HEK293 (cell line): Measurements from ENCODE around the gene PLEKHG3.

ENCODE experiments used
- CTCF ChIA-PET: fragments of 350-600 bp; formaldehyde crosslinking; extraction: SDS; loops from one replicate; lab custom pipeline; 2021; ENCODE audit warnings: antibody characterized with exemption; lab: Yijun Ruan, JAX
- POLR2A ChIA-PET: fragments of 300-600 bp; formaldehyde crosslinking; extraction: SDS; loops from one replicate; lab custom pipeline; 2020; ENCODE audit warnings: antibody characterized with exemption, inconsistent platforms; lab: Yijun Ruan, JAX
- H3K27ac ChIP-seq: fragments of 200-500 bp; sonication (Bioruptor generic); 2 replicates; pipeline ENCODE4 v1.5.1; 2014; ENCODE audit warnings: low read depth, low read length, control low read depth, inconsistent platforms; ENCODE audit errors: extremely low read depth
- H3K36me3 ChIP-seq, 2 experiments: fragments of 200-500 bp in 1 of 2; sonication (Bioruptor generic) in 1 of 2; 1 replicate in 1 of 2; 2 replicates in 1 of 2; pipeline ENCODE4 v1.5.1; 2014 to 2017; ENCODE audit warnings: inconsistent platforms in 2 of 2, low read length in 2 of 2; ENCODE audit not compliant: control insufficient read depth in 2 of 2, insufficient read depth in 1 of 2
- H3K4me1 ChIP-seq: fragments of 200-500 bp; sonication (Bioruptor generic); 2 replicates; pipeline ENCODE4 v1.5.1; 2014; ENCODE audit warnings: mild to moderate bottlenecking, low read length, inconsistent platforms; ENCODE audit not compliant: control insufficient read depth, insufficient read depth
- H3K4me3 ChIP-seq: 2 replicates; pipeline ENCODE4 v1.5.1; 2011; ENCODE audit warnings: low read depth, mild to moderate bottlenecking, control low read depth, low read length, moderate library complexity
- H3K9me3 ChIP-seq: fragments of 200-500 bp; sonication (Bioruptor generic); 2 replicates; pipeline ENCODE4 v1.5.1; 2014; ENCODE audit warnings: low read depth, low read length, inconsistent platforms; ENCODE audit not compliant: control insufficient read depth, insufficient read depth
- FEZF1 ChIP-seq: fragments of 450-650 bp; formaldehyde crosslinking; IDR thresholded peaks from 2 replicates; pipeline ENCODE4 v1.5.1; 2016; ENCODE audit warnings: missing biosample characterization, missing genetic modification characterization
- GLIS2 ChIP-seq: fragments of 450-650 bp; formaldehyde crosslinking; IDR thresholded peaks from 2 replicates; pipeline ENCODE4 v1.5.1; 2016; ENCODE audit warnings: missing biosample characterization, missing genetic modification characterization
- PATZ1 ChIP-seq: fragments of 450-650 bp; formaldehyde crosslinking; IDR thresholded peaks from 2 replicates; pipeline ENCODE4 v1.5.1; 2016; ENCODE audit warnings: missing biosample characterization, missing genetic modification characterization
- REST ChIP-seq: fragments of 450-650 bp; formaldehyde crosslinking; IDR thresholded peaks from 2 replicates; pipeline ENCODE4 v1.5.1; 2016; ENCODE audit warnings: missing biosample characterization, missing genetic modification characterization
- TCF7L2 ChIP-seq: IDR thresholded peaks from 2 replicates; pipeline ENCODE4 v1.6.1; 2011; ENCODE audit warnings: low read depth, mild to moderate bottlenecking, inconsistent platforms, low read length, moderate library complexity, borderline replicate concordance
- WT1 ChIP-seq: fragments of 450-650 bp; formaldehyde crosslinking; IDR thresholded peaks from 2 replicates; pipeline ENCODE4 v1.5.1; 2016; ENCODE audit warnings: missing biosample characterization, missing genetic modification characterization
- ZBTB7A ChIP-seq: fragments of 450-650 bp; formaldehyde crosslinking; IDR thresholded peaks from 2 replicates; pipeline ENCODE4 v1.5.1; 2016; ENCODE audit warnings: low read depth, missing biosample characterization, missing genetic modification characterization
- ZEB2 ChIP-seq: fragments of 450-650 bp; formaldehyde crosslinking; IDR thresholded peaks from 2 replicates; pipeline ENCODE4 v1.5.1; 2016; ENCODE audit warnings: missing biosample characterization, missing genetic modification characterization
- ZNF266 ChIP-seq: fragments of 450-650 bp; formaldehyde crosslinking; IDR thresholded peaks from 2 replicates; pipeline ENCODE4 v1.5.1; 2016; ENCODE audit warnings: missing biosample characterization, missing genetic modification characterization, low read depth
- ZNF292 ChIP-seq: fragments of 450-650 bp; formaldehyde crosslinking; IDR thresholded peaks from 2 replicates; pipeline ENCODE4 v1.5.1; 2016; ENCODE audit warnings: low read depth, missing biosample characterization, missing genetic modification characterization, borderline replicate concordance
- ZNF324 ChIP-seq: fragments of 450-650 bp; formaldehyde crosslinking; IDR thresholded peaks from 2 replicates; pipeline ENCODE4 v1.5.1; 2016; ENCODE audit warnings: missing biosample characterization, missing genetic modification characterization
- ZNF433 ChIP-seq: fragments of 450-650 bp; formaldehyde crosslinking; IDR thresholded peaks from 2 replicates; pipeline ENCODE4 v1.5.1; 2016; ENCODE audit warnings: missing biosample characterization, missing genetic modification characterization, low read depth
- ZNF514 ChIP-seq: fragments of 450-650 bp; formaldehyde crosslinking; IDR thresholded peaks from 2 replicates; pipeline ENCODE4 v1.5.1; 2016; ENCODE audit warnings: missing biosample characterization, missing genetic modification characterization
- ZNF623 ChIP-seq: fragments of 450-650 bp; formaldehyde crosslinking; IDR thresholded peaks from 2 replicates; pipeline ENCODE4 v1.5.1; 2016; ENCODE audit warnings: missing biosample characterization, missing genetic modification characterization
- ZNF677 ChIP-seq: fragments of 450-650 bp; IDR thresholded peaks from 2 replicates; pipeline ENCODE4 v1.5.0; 2018; ENCODE audit warnings: missing biosample characterization, mild to moderate bottlenecking, missing genetic modification characterization, moderate library complexity
- ZNF701 ChIP-seq: fragments of 450-650 bp; formaldehyde crosslinking; IDR thresholded peaks from 2 replicates; pipeline ENCODE4 v1.5.1; 2016; ENCODE audit warnings: missing biosample characterization, missing genetic modification characterization
- ZXDB ChIP-seq: fragments of 450-650 bp; formaldehyde crosslinking; IDR thresholded peaks from 2 replicates; pipeline ENCODE4 v1.5.1; 2016; ENCODE audit warnings: missing biosample characterization, missing genetic modification characterization
- TF ChIP-seq, protein P1 (sequence below): fragments of 450-650 bp; formaldehyde crosslinking; IDR thresholded peaks from 2 replicates; pipeline ENCODE4 v1.5.1; 2016; ENCODE audit warnings: missing biosample characterization, missing genetic modification characterization, borderline replicate concordance
- TF ChIP-seq, protein P2 (sequence below): fragments of 450-650 bp; formaldehyde crosslinking; IDR thresholded peaks from 2 replicates; pipeline ENCODE4 v1.5.1; 2016; ENCODE audit warnings: missing biosample characterization, missing genetic modification characterization
- TF ChIP-seq, protein P3 (sequence below): fragments of 450-650 bp; formaldehyde crosslinking; IDR thresholded peaks from 2 replicates; pipeline ENCODE4 v1.5.1; 2016; ENCODE audit warnings: missing biosample characterization, missing genetic modification characterization

Gene PLEKHG3

DNA sequence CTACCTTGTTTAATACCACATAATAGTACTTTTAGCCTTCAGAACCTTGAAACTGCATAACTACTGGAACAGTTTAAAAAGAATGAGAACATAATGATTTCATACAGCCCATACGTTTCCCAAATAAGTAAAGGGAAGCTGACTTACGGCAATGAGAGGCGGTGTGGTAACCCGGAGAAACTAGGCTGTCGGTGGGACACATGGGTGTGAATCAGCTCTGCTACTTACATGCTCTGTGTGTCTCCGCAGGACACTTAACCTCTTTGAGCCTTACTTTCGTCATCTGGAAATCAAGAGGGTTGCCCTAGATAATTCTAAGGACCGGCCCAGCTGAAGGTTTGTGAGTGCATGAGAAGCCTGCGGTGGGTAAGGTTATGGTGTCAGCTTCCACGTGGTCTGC is 49.3 kb upstream of the PLEKHG3 start:
- H3K4me3 ChIP-seq: no peak overlapping the region
- CTCF ChIA-PET: interaction anchor here (0.6 to 2.2 kb wide), 7 partner anchors 9 to 223 kb away, joined by 3 to 15 read pairs (median 3); no protein-coding TSS in a partner anchor
- no peaks in the 10 kb centered on the region for H3K36me3 ChIP-seq
- POLR2A ChIA-PET: interaction anchor here (1.4 kb wide), 1 partner anchor 115 kb away, joined by 5 read pairs; the partner anchor contains the start of gene HSPA2
- TF ChIP-seq REST (tag by site-specific recombination) (no peak), ZNF514 (tag by site-specific recombination) (no peak), ZNF324 (tag by site-specific recombination) (no peak), PATZ1 (tag by site-specific recombination) (no peak), ZEB2 (tag by site-specific recombination) (no peak), GLIS2 (tag by site-specific recombination) (no peak), WT1 (tag by site-specific recombination) (no peak), ZBTB7A (tag by site-specific recombination) (no peak), ZNF677 (tag by site-specific recombination) (no peak), ZXDB (tag by site-specific recombination) (no peak), ZNF433 (tag by site-specific recombination) (no peak)
- H3K27ac ChIP-seq: no peak overlapping the region
- H3K4me1 ChIP-seq: no peaks in the 10 kb centered on the region
- H3K9me3 ChIP-seq: no peaks in the 10 kb centered on the region

DNA sequence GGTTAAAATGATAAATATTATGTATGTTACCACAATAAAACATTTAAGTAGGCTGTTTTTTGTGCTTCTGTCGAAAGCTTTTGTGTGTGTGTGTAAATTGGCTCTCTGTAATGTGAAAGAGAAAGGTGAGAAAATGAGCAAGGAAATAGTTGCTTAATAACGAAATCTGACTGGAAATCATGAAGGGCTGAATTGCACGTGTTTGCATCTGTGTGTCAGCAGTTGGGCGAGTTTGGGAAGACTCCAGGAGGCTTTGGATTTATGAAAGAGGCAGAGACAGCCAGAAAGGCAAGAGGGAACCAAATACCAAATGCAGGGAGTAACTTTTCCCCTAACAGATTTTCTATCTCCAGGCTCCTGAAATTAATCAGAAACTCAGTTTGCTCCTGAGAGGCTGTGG is 47.2 kb upstream of the PLEKHG3 start:
- ChIA-PET POLR2A (no interaction called here), CTCF (no interaction called here)
- H3K27ac ChIP-seq: no peak overlapping the region
- H3K4me1 ChIP-seq: no peaks in the 10 kb centered on the region
- H3K36me3 ChIP-seq: no peaks in the 10 kb centered on the region
- no peaks in the 10 kb centered on the region for H3K9me3 ChIP-seq
- no peak overlapping the region for H3K4me3 ChIP-seq
- TF ChIP-seq ZNF701 (tag by site-specific recombination): no peak
- no peak for TF ChIP-seq TCF7L2
- TF ChIP-seq ZNF292 (tag by site-specific recombination): no peak
- no peak for TF ChIP-seq ZNF623 (tag by site-specific recombination)
- TF ChIP-seq, protein P1, sequence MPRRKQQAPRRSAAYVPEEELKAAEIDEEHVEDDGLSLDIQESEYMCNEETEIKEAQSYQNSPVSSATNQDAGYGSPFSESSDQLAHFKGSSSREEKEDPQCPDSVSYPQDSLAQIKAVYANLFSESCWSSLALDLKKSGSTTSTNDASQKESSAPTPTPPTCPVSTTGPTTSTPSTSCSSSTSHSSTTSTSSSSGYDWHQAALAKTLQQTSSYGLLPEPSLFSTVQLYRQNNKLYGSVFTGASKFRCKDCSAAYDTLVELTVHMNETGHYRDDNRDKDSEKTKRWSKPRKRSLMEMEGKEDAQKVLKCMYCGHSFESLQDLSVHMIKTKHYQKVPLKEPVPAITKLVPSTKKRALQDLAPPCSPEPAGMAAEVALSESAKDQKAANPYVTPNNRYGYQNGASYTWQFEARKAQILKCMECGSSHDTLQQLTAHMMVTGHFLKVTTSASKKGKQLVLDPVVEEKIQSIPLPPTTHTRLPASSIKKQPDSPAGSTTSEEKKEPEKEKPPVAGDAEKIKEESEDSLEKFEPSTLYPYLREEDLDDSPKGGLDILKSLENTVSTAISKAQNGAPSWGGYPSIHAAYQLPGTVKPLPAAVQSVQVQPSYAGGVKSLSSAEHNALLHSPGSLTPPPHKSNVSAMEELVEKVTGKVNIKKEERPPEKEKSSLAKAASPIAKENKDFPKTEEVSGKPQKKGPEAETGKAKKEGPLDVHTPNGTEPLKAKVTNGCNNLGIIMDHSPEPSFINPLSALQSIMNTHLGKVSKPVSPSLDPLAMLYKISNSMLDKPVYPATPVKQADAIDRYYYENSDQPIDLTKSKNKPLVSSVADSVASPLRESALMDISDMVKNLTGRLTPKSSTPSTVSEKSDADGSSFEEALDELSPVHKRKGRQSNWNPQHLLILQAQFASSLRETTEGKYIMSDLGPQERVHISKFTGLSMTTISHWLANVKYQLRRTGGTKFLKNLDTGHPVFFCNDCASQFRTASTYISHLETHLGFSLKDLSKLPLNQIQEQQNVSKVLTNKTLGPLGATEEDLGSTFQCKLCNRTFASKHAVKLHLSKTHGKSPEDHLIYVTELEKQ (tag by site-specific recombination): no peak
- TF ChIP-seq, protein P2, sequence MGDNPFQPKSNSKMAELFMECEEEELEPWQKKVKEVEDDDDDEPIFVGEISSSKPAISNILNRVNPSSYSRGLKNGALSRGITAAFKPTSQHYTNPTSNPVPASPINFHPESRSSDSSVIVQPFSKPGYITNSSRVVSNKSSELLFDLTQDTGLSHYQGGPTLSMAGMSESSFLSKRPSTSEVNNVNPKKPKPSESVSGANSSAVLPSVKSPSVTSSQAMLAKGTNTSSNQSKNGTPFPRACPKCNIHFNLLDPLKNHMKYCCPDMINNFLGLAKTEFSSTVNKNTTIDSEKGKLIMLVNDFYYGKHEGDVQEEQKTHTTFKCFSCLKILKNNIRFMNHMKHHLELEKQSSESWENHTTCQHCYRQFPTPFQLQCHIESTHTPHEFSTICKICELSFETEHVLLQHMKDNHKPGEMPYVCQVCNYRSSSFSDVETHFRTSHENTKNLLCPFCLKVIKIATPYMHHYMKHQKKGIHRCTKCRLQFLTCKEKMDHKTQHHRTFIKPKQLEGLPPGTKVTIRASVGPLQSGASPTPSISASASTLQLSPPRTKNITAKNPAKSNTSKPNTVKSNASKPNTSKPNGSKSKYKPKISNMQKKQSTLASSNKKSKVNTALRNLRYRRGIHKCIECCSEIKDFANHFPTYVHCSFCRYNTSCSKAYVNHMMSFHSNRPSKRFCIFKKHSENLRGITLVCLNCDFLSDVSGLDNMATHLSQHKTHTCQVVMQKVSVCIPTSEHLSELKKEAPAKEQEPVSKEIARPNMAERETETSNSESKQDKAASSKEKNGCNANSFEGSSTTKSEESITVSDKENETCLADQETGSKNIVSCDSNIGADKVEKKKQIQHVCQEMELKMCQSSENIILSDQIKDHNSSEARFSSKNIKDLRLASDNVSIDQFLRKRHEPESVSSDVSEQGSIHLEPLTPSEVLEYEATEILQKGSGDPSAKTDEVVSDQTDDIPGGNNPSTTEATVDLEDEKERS (tag by site-specific recombination): no peak
- TF ChIP-seq ZNF266 (tag by site-specific recombination): no peak
- TF ChIP-seq, protein P3, sequence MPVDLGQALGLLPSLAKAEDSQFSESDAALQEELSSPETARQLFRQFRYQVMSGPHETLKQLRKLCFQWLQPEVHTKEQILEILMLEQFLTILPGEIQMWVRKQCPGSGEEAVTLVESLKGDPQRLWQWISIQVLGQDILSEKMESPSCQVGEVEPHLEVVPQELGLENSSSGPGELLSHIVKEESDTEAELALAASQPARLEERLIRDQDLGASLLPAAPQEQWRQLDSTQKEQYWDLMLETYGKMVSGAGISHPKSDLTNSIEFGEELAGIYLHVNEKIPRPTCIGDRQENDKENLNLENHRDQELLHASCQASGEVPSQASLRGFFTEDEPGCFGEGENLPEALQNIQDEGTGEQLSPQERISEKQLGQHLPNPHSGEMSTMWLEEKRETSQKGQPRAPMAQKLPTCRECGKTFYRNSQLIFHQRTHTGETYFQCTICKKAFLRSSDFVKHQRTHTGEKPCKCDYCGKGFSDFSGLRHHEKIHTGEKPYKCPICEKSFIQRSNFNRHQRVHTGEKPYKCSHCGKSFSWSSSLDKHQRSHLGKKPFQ (tag by site-specific recombination): no peak
- TF ChIP-seq FEZF1: no peak
